ENCODE data around the gene PPP2R5A.

The PPP2R5A gene

GRCh38 chr1:212397171-212397570 lies 112.0 kb downstream of the PPP2R5A start:
- no peaks in the 10 kb centered on the region for H3K36me3 ChIP-seq (ENCODE audit: control insufficient read depth, insufficient read depth, low read length)
- TF ChIP-seq CTCF (IDR thresholded peaks at IDR 0.05; ENCODE audit: insufficient read depth, low read length, poor library complexity, severe bottlenecking) = no peak
- H3K27me3 ChIP-seq (replicated peaks; ENCODE audit: control insufficient read depth, insufficient read depth, low read length) = no peaks in the 10 kb centered on the region
- no peak for DNase-seq (ENCODE audit: extremely low read depth, insufficient read length)
- no peak overlapping the region for H3K4me3 ChIP-seq (replicated peaks; ENCODE audit: low read depth, low read length)

GRCh38 chr1:212401042-212401441 lies 115.8 kb downstream of the PPP2R5A start:
- Histone ChIP-seq H3K36me3 (ENCODE audit: control insufficient read depth, insufficient read depth, low read length) (peaks cover 5% of the 10 kb centered on the region), H3K4me3 (replicated peaks; ENCODE audit: low read depth, low read length) (no peak overlapping the region), H3K27me3 (replicated peaks; ENCODE audit: control insufficient read depth, insufficient read depth, low read length) (no peaks in the 10 kb centered on the region)
- TF ChIP-seq CTCF (IDR thresholded peaks at IDR 0.05; ENCODE audit: insufficient read depth, low read length, poor library complexity, severe bottlenecking) = no peak
- DNase-seq (ENCODE audit: extremely low read depth, insufficient read length) = no peak

GRCh38 chr1:212401838-212402582 lies 116.8 kb downstream of the PPP2R5A start:
- TF ChIP-seq CTCF (IDR thresholded peaks at IDR 0.05; ENCODE audit: insufficient read depth, low read length, poor library complexity, severe bottlenecking) = no peak
- Histone ChIP-seq H3K36me3 (ENCODE audit: control insufficient read depth, insufficient read depth, low read length) (peaks cover 6% of the 10 kb centered on the region), H3K4me3 (replicated peaks; ENCODE audit: low read depth, low read length) (no peak overlapping the region), H3K27me3 (replicated peaks; ENCODE audit: control insufficient read depth, insufficient read depth, low read length) (no peaks in the 10 kb centered on the region)
- no peak for DNase-seq (ENCODE audit: extremely low read depth, insufficient read length)

GRCh38 chr1:212402666-212403321 lies 117.6 kb downstream of the PPP2R5A start:
- H3K4me3 ChIP-seq (replicated peaks; ENCODE audit: low read depth, low read length) = no peak overlapping the region
- no peaks in the 10 kb centered on the region for H3K27me3 ChIP-seq (replicated peaks; ENCODE audit: control insufficient read depth, insufficient read depth, low read length)
- no peak for DNase-seq (ENCODE audit: extremely low read depth, insufficient read length)
- no peak for TF ChIP-seq CTCF (IDR thresholded peaks at IDR 0.05; ENCODE audit: insufficient read depth, low read length, poor library complexity, severe bottlenecking)
- peaks cover 7% of the 10 kb centered on the region for H3K36me3 ChIP-seq (ENCODE audit: control insufficient read depth, insufficient read depth, low read length)

- H3K36me3 ChIP-seq (ENCODE audit: control insufficient read depth, insufficient read depth, low read length) = peaks cover 12% of the 10 kb centered on the region
- no peak for TF ChIP-seq CTCF (IDR thresholded peaks at IDR 0.05; ENCODE audit: insufficient read depth, low read length, poor library complexity, severe bottlenecking)
- H3K4me3 ChIP-seq (replicated peaks; ENCODE audit: low read depth, low read length) = no peak overlapping the region
- H3K27me3 ChIP-seq (replicated peaks; ENCODE audit: control insufficient read depth, insufficient read depth, low read length) = no peaks in the 10 kb centered on the region
- DNase-seq (ENCODE audit: extremely low read depth, insufficient read length) = no peak
These were observed 125.1 kb downstream of the PPP2R5A start for GRCh38 chr1:212410231-212410820.
